Kidney (tissue), 14 donors: ENCODE data around the gene POC1B. TPM values are rescaled to one million over a fixed set of nuclear protein-coding genes. Genes with fewer than 3 reads are reported as not detected.
A peak's percentile ranks its signal among the peaks of the same experiment; 100 is the strongest.

ENCODE experiments used
- DNase-seq, 5 donors: peaks; one replicate each; pipeline ENCODE4 v3.0.0-alpha.2; 2013 to 2020
- FAIRE-seq: peaks from 2 replicates; lab custom pipeline; 2012; peaks lifted over from hg19 to GRCh38; lab: Jason Lieb, UNC
- H3K27ac ChIP-seq, 2 donors: one replicate each; pipeline ENCODE4 v1.7.0; 2013; ENCODE audit warnings: low read depth in 2 of 2, low read length in 2 of 2, inconsistent platforms in 1 of 2
- H3K27me3 ChIP-seq: one replicate; pipeline ENCODE4 v1.7.1; 2013; ENCODE audit warnings: low read length, inconsistent platforms; ENCODE audit not compliant: control insufficient read depth, insufficient read depth
- H3K36me3 ChIP-seq, 3 donors: one replicate each; pipeline versions ENCODE4 v1.7.0 to v1.7.1; 2013; ENCODE audit warnings: low read length in 3 of 3, control low read depth in 1 of 3, inconsistent platforms in 1 of 3; ENCODE audit not compliant: insufficient read depth in 3 of 3, control insufficient read depth in 2 of 3
- H3K4me1 ChIP-seq, 3 donors: one replicate each; pipeline versions ENCODE4 v1.7.0 to v1.7.1; 2013; ENCODE audit warnings: low read length in 3 of 3, inconsistent platforms in 1 of 3, low read depth in 1 of 3; ENCODE audit not compliant: control insufficient read depth in 2 of 3, insufficient read depth in 2 of 3
- H3K4me3 ChIP-seq, 3 donors: one replicate each; pipeline versions ENCODE4 v1.7.0 to v1.8.1; 2013; ENCODE audit warnings: low read length in 3 of 3, control low read depth in 1 of 3, inconsistent platforms in 1 of 3
- H3K9ac ChIP-seq, 3 donors: one replicate each; pipeline versions ENCODE4 v1.7.0 to v1.7.1; 2013; ENCODE audit warnings: low read length in 3 of 3, control low read depth in 1 of 3, inconsistent platforms in 1 of 3
- H3K9me3 ChIP-seq, 3 donors: one replicate each; pipeline versions ENCODE4 v1.7.0 to v1.7.1; 2013; ENCODE audit warnings: low read length in 3 of 3, control low read depth in 1 of 3, inconsistent platforms in 1 of 3; ENCODE audit not compliant: control insufficient read depth in 2 of 3, insufficient read depth in 1 of 3
- CTCF ChIP-seq: IDR thresholded peaks from 3 replicates; pipeline ENCODE4 v1.5.1; 2012; ENCODE audit warnings: mild to moderate bottlenecking, moderate library complexity, borderline replicate concordance; ENCODE audit not compliant: insufficient read depth; ENCODE audit errors: extremely low read depth
- intact Hi-C: fragments of 100-400 bp; cut with DNase I; formaldehyde crosslinking; loops from one replicate; pipeline ENCODE4 v1.11.1; 2022
- polyA plus RNA-seq: library from polyadenylated mRNA; stranded (reverse); fragments of 350-450 nt; fragmentation: Illumina TruSeq; extraction: RNeasy Lipid Tissue Mini Kit (QIAGEN cat#74804); gene quantifications from one replicate; pipeline ENCODE4 v1.2.3, GENCODE V29; 2014; ENCODE audit warnings: low read depth, low replicate concordance; ENCODE audit not compliant: insufficient read depth
- total RNA-seq: library from RNA; stranded (reverse); fragmentation: NEBNext Ultra II Directional; extraction: Animal tissue kit (Norgen Biotek cat#: 25700); gene quantifications from one replicate; pipeline ENCODE4 v1.2.1, GENCODE V29; 2021
- donor health status: control.
- donor health status: control.
- donor health status: control.
- donor health status: control.
- donor health status: control.
- donor health status: DM: yes; HTN: yes; CAD: no.
- donor health status: Normal renal cell carcinoma (clear cell type).

POC1B gene
- total and polyA plus RNA-seq, 2 donors from 2014 or later, result 11.7 to 16.7 TPM

DNA sequence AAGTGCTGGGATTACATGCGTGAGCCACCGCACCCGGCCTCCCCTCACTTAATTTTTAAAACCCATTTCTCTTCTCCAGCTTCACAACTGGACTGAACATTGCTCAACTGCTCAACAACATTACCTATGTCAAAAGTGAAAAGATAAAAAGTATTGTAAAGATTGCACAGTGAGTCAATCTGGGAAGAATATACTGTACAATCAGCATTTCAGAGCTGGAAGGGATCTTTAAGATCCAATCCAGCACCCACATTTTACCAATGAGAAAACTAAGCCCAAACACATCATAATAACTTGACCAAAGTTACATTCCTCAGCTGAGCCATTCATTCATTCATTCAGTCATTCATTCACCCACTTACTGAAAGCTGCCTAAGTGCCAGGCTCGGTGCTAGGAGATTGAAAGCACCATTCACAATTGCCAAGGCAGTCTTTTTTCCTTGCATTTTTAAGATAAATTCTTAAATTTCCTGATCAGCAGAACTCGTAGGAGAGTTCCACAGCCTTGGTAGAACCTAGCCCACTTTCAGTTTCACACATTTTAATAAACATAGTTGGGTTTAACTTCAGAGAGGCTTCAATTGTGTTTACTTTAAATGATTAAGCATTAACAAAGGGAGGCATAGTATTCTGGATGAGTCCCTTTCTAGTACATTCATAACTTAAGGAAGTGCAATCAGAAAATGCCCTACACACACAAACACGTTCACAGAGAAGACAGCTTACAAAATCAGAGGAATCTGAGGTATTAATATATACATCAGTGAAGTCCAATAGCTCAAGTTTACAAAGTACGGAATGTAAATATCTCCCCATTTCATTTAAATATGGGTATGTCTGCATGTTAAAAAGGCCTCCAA lies 4.3 kb downstream of the POC1B start:
- no peak for FAIRE-seq
- DNase-seq, result no peak
- H3K4me3 ChIP-seq, result peak overlapping the region; percentile 7 to 47 (median 35)
- intact Hi-C loops, result loop anchor here (10.0 kb wide), 1 partner anchor 497 kb away; no protein-coding TSS in a partner anchor
- H3K9ac ChIP-seq, result no peak overlapping the region
- H3K27me3 ChIP-seq, result no peaks in the 10 kb centered on the region
- no peaks in the 10 kb centered on the region for H3K36me3 ChIP-seq
- H3K27ac ChIP-seq, result no peak overlapping the region
- no peaks in the 10 kb centered on the region for H3K9me3 ChIP-seq
- H3K4me1 ChIP-seq, result peaks cover 3 to 16% (median 15%) of the 10 kb centered on the region in 3 donors
- no peak for TF ChIP-seq CTCF

GRCh38 chr12:89517720-89518119 lies 8.1 kb downstream of the POC1B start:
- DNase-seq, result no peak
- intact Hi-C loops, result no loop called here
- H3K4me1 ChIP-seq, result peaks cover 0 to 8% (median 4%) of the 10 kb centered on the region in 3 donors

GRCh38 chr12:89516633-89517032 lies 9.2 kb downstream of the POC1B start:
- Histone ChIP-seq H3K27ac (no peak overlapping the region), H3K4me3 (no peak overlapping the region), H3K27me3 (no peaks in the 10 kb centered on the region), H3K4me1 (peaks cover 0 to 4% (median 4%) of the 10 kb centered on the region in 3 donors), H3K36me3 (no peaks in the 10 kb centered on the region), H3K9ac (no peak overlapping the region), H3K9me3 (no peaks in the 10 kb centered on the region)
- FAIRE-seq (no peak), DNase-seq (no peak)
- intact Hi-C loops, result no loop called here
- TF ChIP-seq CTCF, result no peak

More at GRCh38 chr12:89517720-89518119, 8.1 kb downstream of the POC1B start:
- TF ChIP-seq CTCF, result no peak
- no peaks in the 10 kb centered on the region for H3K27me3 ChIP-seq
- H3K27ac ChIP-seq, result no peak overlapping the region
- FAIRE-seq, result no peak
- H3K4me3 ChIP-seq, result no peak overlapping the region
- H3K9me3 ChIP-seq, result no peaks in the 10 kb centered on the region
- H3K36me3 ChIP-seq, result no peaks in the 10 kb centered on the region
- no peak overlapping the region for H3K9ac ChIP-seq
